ENCODE results near the gene ZNF239.
"Not testable (repeated sequence)": the region's sequence is repeated elsewhere in the genome, so short reads cannot be mapped to it uniquely, and the experiment has no call there.

The ZNF239 gene

DNA sequence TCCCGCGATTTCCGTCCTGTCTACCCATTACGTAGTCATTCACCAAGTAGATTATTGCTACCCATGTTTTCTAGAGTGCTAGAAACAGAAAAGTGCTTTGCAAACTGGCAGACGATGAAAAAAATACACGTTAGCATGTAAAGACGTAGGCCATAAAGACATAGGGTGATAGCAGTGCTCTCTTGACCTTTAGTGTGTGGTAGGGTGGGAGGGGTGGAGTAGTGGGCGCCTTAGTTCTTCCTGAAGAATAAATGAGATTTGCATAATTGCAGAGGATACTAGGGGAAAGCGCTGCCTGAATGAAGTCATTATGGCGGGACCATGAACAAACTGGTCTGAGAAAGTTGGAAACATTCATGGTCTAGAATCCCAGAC is 32.8 kb upstream of the ZNF239 start:
- DNase-seq (ENCODE audit: low read depth): no peak
- TF ChIP-seq CTCF (IDR thresholded peaks at IDR 0.05; ENCODE audit: insufficient read depth, low read depth, low read length, missing control alignments): no peak
- H3K4me3 ChIP-seq (ENCODE audit: low read depth, low read length): peak overlapping the region; percentile 67

- DNase-seq (ENCODE audit: low read depth): peak; percentile 82
- no peak for TF ChIP-seq CTCF (IDR thresholded peaks at IDR 0.05; ENCODE audit: insufficient read depth, low read depth, low read length, missing control alignments)
- peak within 1 kb of the TSS; percentile 67 for H3K4me3 ChIP-seq (ENCODE audit: low read depth, low read length)
Observed at GRCh38 chr10:43606323-43607198, 32.1 kb upstream of the ZNF239 start, which contains the start of gene ZNF485. Gene ZNF485 (plus strand): TSS chr10:43606438. CDS start chr10:43607051, 613 bp downstream.

DNA sequence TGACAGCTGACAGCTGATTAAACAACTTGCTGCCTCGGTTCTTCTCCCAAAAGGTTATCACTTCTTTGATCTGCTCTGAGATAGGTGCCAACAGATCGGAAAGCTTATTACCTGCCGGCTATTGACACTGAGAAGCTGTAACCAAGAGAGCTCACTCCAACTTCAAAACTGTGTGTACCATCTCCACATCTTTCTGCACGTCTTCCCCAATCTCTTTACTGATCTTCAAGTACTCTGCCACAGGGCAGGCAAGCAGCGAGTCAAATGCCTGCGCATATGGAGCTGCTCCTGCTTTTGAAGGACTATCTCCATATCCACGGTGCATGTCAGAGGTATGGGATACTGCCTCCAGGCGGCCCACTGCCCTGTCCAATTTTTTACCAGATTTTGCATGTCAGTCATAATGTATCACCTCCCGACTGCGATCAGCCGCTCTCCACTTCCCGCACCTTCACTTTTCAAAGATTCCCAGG is 31.5 kb upstream of the ZNF239 start:
- DNase-seq (ENCODE audit: low read depth): no peak
- no peak for TF ChIP-seq CTCF (IDR thresholded peaks at IDR 0.05; ENCODE audit: insufficient read depth, low read depth, low read length, missing control alignments)
- peak overlapping the region; percentile 67; the same call in 1 of the 2 replicates for H3K4me3 ChIP-seq (ENCODE audit: low read depth, low read length)

GRCh38 chr10:43601576-43601975 is 27.2 kb upstream of the ZNF239 start:
- not testable (repeated sequence) for H3K4me3 ChIP-seq (ENCODE audit: low read depth, low read length); DNase-seq (ENCODE audit: low read depth)

DNA sequence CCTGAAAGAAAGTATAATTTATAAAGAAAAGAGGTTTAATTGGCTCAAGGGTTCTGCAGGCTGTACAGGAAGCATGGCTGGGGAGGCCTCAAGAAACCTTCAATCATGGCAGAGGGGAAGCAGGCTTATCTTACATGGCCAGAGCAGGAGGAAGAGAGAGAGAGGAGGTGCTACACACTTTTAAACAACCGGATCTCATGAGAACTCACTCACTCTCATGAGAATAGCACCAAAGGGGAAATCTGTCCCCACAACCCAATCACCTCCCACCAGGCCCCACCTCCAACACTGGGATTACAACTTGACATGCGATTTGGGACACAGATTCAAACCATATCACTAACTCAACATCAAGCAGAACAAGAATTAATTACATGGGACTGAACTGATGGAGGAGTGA is 24.9 kb upstream of the ZNF239 start:
- TF ChIP-seq CTCF (IDR thresholded peaks at IDR 0.05; ENCODE audit: insufficient read depth, low read depth, low read length, missing control alignments): no peak
- no peak for DNase-seq (ENCODE audit: low read depth)
- H3K4me3 ChIP-seq (ENCODE audit: low read depth, low read length): no peak overlapping the region

DNA sequence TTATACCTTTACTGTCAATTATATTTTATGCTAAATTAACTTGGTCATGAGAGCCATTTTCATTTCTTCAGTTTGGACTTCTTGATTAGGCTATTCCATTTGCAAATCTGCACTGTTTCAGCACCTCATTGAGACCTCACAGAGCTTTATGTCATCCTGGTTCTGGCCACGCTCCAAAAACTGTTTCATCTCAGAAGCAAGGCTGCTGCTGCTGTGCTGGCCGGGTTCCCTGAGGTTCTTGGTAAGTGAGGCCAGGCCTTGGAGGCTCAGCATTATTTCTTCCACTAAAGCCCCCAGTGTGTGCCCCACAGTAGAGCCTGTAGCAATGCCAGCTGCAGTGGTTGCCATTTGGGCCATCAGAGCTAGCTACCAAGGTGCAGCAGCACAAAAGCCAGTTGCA is 24.0 kb upstream of the ZNF239 start:
- H3K4me3 ChIP-seq (ENCODE audit: low read depth, low read length): no peak overlapping the region
- no peak for TF ChIP-seq CTCF (IDR thresholded peaks at IDR 0.05; ENCODE audit: insufficient read depth, low read depth, low read length, missing control alignments)
- no peak for DNase-seq (ENCODE audit: low read depth)

DNA sequence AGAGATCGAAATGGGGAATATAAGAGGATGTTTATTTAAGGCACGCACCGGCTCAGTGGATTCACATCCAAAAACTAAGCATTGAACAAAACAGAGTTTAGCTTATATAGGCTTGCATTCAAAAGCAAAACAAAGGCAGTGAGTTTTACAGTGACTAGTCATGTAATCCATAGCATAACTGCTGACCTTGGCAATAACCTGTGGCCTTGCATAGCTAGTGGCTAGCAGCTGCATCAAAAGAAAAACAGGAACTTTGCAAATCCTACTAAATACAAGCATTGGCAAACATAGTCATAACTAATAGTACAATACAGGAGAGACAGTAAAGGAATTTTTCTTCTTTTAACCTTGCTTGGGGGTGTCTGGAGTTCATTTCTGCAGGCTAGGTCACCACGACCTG is 22.1 kb upstream of the ZNF239 start:
- H3K4me3 ChIP-seq (ENCODE audit: low read depth, low read length): no peak overlapping the region
- DNase-seq (ENCODE audit: low read depth): no peak
- TF ChIP-seq CTCF (IDR thresholded peaks at IDR 0.05; ENCODE audit: insufficient read depth, low read depth, low read length, missing control alignments): no peak

Measured in GM12865 (cell line).